Head of caudate nucleus (tissue), 42 donors: ENCODE data around the gene ARHGAP1.

Source experiments
- DNase-seq, 42 donors: peaks; one replicate each; pipeline versions ENCODE4 v3.0.0 to v3.0.0-alpha.2; 2020 to 2021; ENCODE audit warnings: mixed read lengths in 7 of 42
- intact Hi-C: fragments of 100-400 bp; cut with DNase I; formaldehyde crosslinking; loops from one replicate; pipeline ENCODE4 v1.15.0; 2022

The ARHGAP1 gene

GRCh38 chr11:46628961-46629360 is 71.5 kb downstream of the ARHGAP1 start:
- no peak for DNase-seq
- intact Hi-C loops: no loop called here
